Testis (tissue), 3 donors: ENCODE results near the gene EXOC2. TPM values are rescaled to one million over a fixed set of nuclear protein-coding genes. Genes with fewer than 3 reads are reported as not detected.

Source experiments
- DNase-seq: peaks from one replicate; pipeline ENCODE4 v3.0.0-alpha.2; 2019
- H3K27ac ChIP-seq, 2 donors: fragments of 200-600 bp; sonication (generic); one replicate each; pipeline ENCODE4 v1.5.1; 2019
- H3K27me3 ChIP-seq: fragments of 200-600 bp; sonication (generic); one replicate; pipeline ENCODE4 v1.5.1; 2019
- H3K36me3 ChIP-seq: fragments of 200-600 bp; sonication (generic); one replicate; pipeline ENCODE4 v1.5.1; 2017; ENCODE audit warnings: low read depth; ENCODE audit errors: missing control alignments
- H3K4me1 ChIP-seq: fragments of 200-600 bp; sonication (generic); one replicate; pipeline ENCODE4 v1.5.1; 2019
- H3K4me3 ChIP-seq, 2 donors: fragments of 200-600 bp; sonication (generic); one replicate each; pipeline ENCODE4 v1.5.1; 2017 to 2019
- H3K9me3 ChIP-seq: fragments of 200-600 bp; sonication (generic); one replicate; pipeline ENCODE4 v1.5.1; 2017
- POLR2A ChIP-seq: fragments of 450-650 bp; IDR thresholded peaks from one replicate; pipeline ENCODE4 v1.6.1; 2017; ENCODE audit warnings: antibody characterized with exemption, mild to moderate bottlenecking, moderate library complexity
- WGBS, 2 donors: methylation state at CpG; one replicate each; pipeline ENCODE4 v1.1.5; 2018; 5-methylcytosine and 5-hydroxymethylcytosine counted together
- intact Hi-C: fragments of 100-400 bp; cut with DNase I; formaldehyde crosslinking; loops from one replicate; pipeline ENCODE4 v1.15.1; 2023; ENCODE audit warnings: low total_unique reads
- polyA plus RNA-seq: library from polyadenylated mRNA; stranded (reverse); fragments of 350-450 nt; fragmentation: Illumina TruSeq; extraction: RNeasy Lipid Tissue Mini Kit (QIAGEN cat#74804); gene quantifications from one replicate; pipeline ENCODE4 v1.2.3, GENCODE V29; 2014; ENCODE audit warnings: low read depth, low replicate concordance; ENCODE audit not compliant: insufficient read depth
- total RNA-seq, 2 donors: library from RNA; depleted of rRNA; stranded (reverse); fragments of >200 nt; gene quantifications; one replicate each; pipeline ENCODE4 v1.2.3, GENCODE V29; 2016
- TF ChIP-seq, protein P1 (sequence below), 3 experiments: fragments of 450-650 bp in 2 of 3; fragments of 200-600 bp in 1 of 3; sonication (generic) in 1 of 3; IDR thresholded peaks; one replicate each; pipeline ENCODE4 v1.5.1; 2016 to 2019; ENCODE audit warnings: antibody characterized with exemption in 3 of 3, mild to moderate bottlenecking in 2 of 3, moderate library complexity in 1 of 3

Gene EXOC2
- total and polyA plus RNA-seq, 3 donors from 2014 or later = 32.8 to 51.0 (median 44.3) TPM

- peak overlapping the region; percentile 62 to 81 for H3K4me3 ChIP-seq
- intact Hi-C loops = no loop called here
- peak; percentile 64 for DNase-seq
- H3K27me3 ChIP-seq = no peaks in the 10 kb centered on the region
- TF ChIP-seq POLR2A = peak; percentile 6
- TF ChIP-seq, protein P1, sequence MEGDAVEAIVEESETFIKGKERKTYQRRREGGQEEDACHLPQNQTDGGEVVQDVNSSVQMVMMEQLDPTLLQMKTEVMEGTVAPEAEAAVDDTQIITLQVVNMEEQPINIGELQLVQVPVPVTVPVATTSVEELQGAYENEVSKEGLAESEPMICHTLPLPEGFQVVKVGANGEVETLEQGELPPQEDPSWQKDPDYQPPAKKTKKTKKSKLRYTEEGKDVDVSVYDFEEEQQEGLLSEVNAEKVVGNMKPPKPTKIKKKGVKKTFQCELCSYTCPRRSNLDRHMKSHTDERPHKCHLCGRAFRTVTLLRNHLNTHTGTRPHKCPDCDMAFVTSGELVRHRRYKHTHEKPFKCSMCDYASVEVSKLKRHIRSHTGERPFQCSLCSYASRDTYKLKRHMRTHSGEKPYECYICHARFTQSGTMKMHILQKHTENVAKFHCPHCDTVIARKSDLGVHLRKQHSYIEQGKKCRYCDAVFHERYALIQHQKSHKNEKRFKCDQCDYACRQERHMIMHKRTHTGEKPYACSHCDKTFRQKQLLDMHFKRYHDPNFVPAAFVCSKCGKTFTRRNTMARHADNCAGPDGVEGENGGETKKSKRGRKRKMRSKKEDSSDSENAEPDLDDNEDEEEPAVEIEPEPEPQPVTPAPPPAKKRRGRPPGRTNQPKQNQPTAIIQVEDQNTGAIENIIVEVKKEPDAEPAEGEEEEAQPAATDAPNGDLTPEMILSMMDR (IDR thresholded peaks at IDR 0.05) = no peak
- no peaks in the 10 kb centered on the region for H3K36me3 ChIP-seq
- H3K27ac ChIP-seq = peak overlapping the region; percentile 89 to 94
- H3K4me1 ChIP-seq = no peaks in the 10 kb centered on the region
- 1% methylated on average over 26 to 54 of the region's 55 CpGs for WGBS, 2 donors
- no peaks in the 10 kb centered on the region for H3K9me3 ChIP-seq
Observed at GRCh38 chr6:710601-711571, 17.9 kb upstream of the EXOC2 start.

- Histone ChIP-seq H3K9me3 (no peaks in the 10 kb centered on the region), H3K27me3 (no peaks in the 10 kb centered on the region), H3K36me3 (no peaks in the 10 kb centered on the region), H3K4me3 (no peak overlapping the region), H3K4me1 (no peaks in the 10 kb centered on the region), H3K27ac (no peak overlapping the region)
- no peak for DNase-seq
- WGBS, 2 donors = 88 to 92% methylated on average over 3 of the region's 3 CpGs
- no peak for TF ChIP-seq POLR2A
- TF ChIP-seq, protein P1 (IDR thresholded peaks at IDR 0.05) = no peak
- intact Hi-C loops = no loop called here
Observed at GRCh38 chr6:709471-710056, 16.6 kb upstream of the EXOC2 start.

GRCh38 chr6:708237-708598 lies 15.3 kb upstream of the EXOC2 start:
- intact Hi-C loops = no loop called here
- H3K36me3 ChIP-seq = no peaks in the 10 kb centered on the region
- no peaks in the 10 kb centered on the region for H3K27me3 ChIP-seq
- H3K4me1 ChIP-seq = no peaks in the 10 kb centered on the region
- TF ChIP-seq POLR2A = no peak
- TF ChIP-seq, protein P1 (IDR thresholded peaks at IDR 0.05) = no peak
- no peak overlapping the region for H3K27ac ChIP-seq
- no peak overlapping the region for H3K4me3 ChIP-seq
- DNase-seq = no peak
- 90 to 91% methylated on average over 6 of the region's 6 CpGs for WGBS, 2 donors
- no peaks in the 10 kb centered on the region for H3K9me3 ChIP-seq

GRCh38 chr6:707576-708236 lies 14.8 kb upstream of the EXOC2 start:
- Histone ChIP-seq H3K36me3 (no peaks in the 10 kb centered on the region), H3K27ac (no peak overlapping the region), H3K4me3 (no peak overlapping the region), H3K4me1 (no peaks in the 10 kb centered on the region), H3K9me3 (no peaks in the 10 kb centered on the region), H3K27me3 (no peaks in the 10 kb centered on the region)
- no peak for TF ChIP-seq POLR2A
- TF ChIP-seq, protein P1 (IDR thresholded peaks at IDR 0.05) = no peak
- WGBS, 2 donors = 94 to 95% methylated on average over 10 of the region's 10 CpGs
- intact Hi-C loops = no loop called here
- DNase-seq = no peak
